H1 (cell line): ENCODE results near the gene EXOG. TPM values are rescaled to one million over a fixed set of nuclear protein-coding genes. Genes with fewer than 3 reads are reported as not detected.

Experiments
- EZH2 ChIP-seq: fragments of 200-600 bp; sonication (generic); IDR thresholded peaks from 2 replicates; pipeline ENCODE4 v1.7.1; 2012; ENCODE audit warnings: low read depth, mild to moderate bottlenecking, moderate library complexity, low read length, inconsistent platforms; ENCODE audit not compliant: severe bottlenecking
- KDM1A ChIP-seq: fragments of 200-600, 300-600 bp; sonication (generic); IDR thresholded peaks from 2 replicates; pipeline ENCODE4 v1.7.1; 2016; ENCODE audit warnings: mild to moderate bottlenecking, low read length, borderline replicate concordance
- TAF1 ChIP-seq: IDR thresholded peaks from 2 replicates; pipeline ENCODE4 v1.6.1; 2011; ENCODE audit warnings: mild to moderate bottlenecking, low read depth, low read length
- polyA plus RNA-seq, 7 experiments: library from polyadenylated mRNA; depleted of rRNA in 3 of 7; stranded (reverse) in 5 of 7; unstranded in 2 of 7; fragments of >200 nt in 5 of 7; fragments of 200-250 nt in 2 of 7; gene quantifications; 1 replicate in 5 of 7; 2 replicates in 1 of 7; 4 replicates in 1 of 7; pipeline versions ENCODE4 v1.2.1 to v1.2.3, GENCODE V29; 2011 to 2013; ENCODE audit warnings: missing spikeins in 2 of 7, mixed read lengths in 2 of 7
- total RNA-seq: library from RNA; stranded (reverse); fragmentation: NEBNext Ultra II Directional; extraction: Animal tissue kit (Norgen Biotek cat#: 25700); gene quantifications from 2 replicates; pipeline ENCODE4 v1.2.1, GENCODE V29; 2021
- TF ChIP-seq, protein P1 (sequence below): IDR thresholded peaks from 2 replicates; pipeline ENCODE4 v1.6.1; 2011; ENCODE audit warnings: low read length, improper control_type of control experiment

The EXOG gene
- total and polyA plus RNA-seq, 2 of the 8 experiments (the other 6 are each of a cell fraction or from before 2014, with no cell fraction given): 7.2 to 12.9 TPM

DNA sequence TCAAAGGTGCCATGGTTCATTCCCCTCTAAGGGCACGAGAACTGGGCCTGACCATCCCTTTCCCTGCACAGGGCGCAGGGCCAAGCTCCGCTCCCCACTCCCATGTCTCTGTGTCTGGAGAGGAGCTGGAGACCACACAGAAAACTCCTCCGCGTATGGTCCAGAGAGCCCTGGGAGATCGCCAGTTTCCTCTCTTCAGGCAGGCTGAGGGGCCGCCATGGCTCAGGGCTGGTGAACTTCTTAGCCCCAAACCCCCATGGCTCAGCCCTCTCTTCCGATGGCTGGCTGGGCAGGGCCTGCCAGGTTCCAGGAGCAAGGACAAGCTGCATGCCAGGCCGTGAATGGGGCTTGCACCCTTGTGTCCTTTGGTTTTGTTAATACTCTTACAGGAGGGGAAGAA is 52.9 kb downstream of the EXOG start (continued):
- TF ChIP-seq TAF1 (no peak), EZH2 (no peak), KDM1A (no peak)
- TF ChIP-seq, protein P1, sequence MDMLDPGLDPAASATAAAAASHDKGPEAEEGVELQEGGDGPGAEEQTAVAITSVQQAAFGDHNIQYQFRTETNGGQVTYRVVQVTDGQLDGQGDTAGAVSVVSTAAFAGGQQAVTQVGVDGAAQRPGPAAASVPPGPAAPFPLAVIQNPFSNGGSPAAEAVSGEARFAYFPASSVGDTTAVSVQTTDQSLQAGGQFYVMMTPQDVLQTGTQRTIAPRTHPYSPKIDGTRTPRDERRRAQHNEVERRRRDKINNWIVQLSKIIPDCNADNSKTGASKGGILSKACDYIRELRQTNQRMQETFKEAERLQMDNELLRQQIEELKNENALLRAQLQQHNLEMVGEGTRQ: no peak
